ENCODE data around the gene THBD.
"Not testable (repeated sequence)": the region's sequence is repeated elsewhere in the genome, so short reads cannot be mapped to it uniquely, and the experiment has no call there.

The THBD gene

DNA sequence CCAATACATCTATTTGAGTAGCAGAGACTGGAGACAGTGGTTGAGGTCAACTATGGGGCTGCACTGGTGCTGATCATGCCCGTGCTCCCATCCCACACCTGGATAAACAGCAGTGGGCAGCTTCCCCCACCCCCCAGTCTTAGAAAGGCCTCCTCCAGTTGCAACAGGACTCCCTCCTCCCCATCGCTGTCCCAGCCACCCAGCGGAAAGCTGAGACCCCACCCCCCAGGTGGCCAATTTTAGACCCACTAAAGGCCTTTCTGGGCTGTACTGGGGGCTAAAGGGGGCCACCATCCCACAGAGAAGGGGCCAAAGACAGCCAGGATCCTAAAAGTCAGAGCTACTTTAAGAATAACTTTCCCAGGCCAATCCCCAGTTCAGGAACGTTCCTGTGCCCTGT, 15.6 kb downstream of the THBD start:
- FAIRE-seq = no peak

DNA sequence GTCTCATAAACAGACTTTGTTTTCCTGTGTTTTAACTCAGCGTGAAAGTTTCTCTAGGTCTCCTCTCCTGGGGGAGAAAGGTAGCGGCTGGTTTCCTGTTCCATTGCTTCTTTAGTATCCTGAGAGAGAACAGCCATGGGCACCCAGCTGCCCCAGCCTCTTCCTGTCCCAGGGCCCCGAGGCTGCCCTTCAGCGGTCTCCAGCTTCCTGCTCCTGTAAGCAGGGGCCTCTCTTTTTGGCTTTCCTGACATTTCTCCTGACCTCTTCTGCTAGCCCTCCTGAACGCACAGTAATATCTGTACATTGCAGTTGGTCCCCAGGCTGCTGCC, 16.8 kb downstream of the THBD start:
- FAIRE-seq = no peak

DNA sequence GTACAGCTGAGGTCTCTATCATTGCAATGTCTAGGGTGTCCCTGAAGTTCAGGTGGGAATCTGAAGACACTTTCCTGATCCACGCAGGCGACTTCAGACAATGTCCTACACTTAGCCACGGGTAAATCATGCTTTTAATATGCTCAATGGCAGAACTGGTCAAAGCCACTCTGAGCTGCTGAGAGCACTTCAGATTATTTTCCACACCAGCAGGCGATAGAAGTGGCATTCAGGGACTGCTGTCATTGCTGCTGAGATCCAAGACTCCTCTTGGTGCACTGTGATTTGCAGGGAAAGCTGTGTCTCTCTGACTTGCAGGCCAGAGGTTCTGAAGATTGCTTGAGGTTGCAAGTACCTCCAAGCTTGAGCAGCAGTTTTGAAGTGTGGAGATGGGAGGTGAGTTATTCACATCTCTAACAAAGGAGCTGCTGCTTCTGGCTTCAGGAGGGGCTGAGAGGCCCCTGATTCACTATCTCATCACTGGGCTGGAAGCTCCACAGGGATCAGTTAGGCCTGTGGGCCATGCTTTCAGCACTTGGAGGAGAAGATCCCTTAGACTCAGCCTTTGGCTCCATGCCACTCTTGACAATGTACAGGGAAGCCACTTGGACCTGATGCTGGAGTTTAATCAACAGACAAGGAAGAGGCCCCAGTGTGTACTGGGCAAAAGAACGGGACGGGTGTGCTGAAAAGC, 17.3 kb downstream of the THBD start:
- no peak for FAIRE-seq

DNA sequence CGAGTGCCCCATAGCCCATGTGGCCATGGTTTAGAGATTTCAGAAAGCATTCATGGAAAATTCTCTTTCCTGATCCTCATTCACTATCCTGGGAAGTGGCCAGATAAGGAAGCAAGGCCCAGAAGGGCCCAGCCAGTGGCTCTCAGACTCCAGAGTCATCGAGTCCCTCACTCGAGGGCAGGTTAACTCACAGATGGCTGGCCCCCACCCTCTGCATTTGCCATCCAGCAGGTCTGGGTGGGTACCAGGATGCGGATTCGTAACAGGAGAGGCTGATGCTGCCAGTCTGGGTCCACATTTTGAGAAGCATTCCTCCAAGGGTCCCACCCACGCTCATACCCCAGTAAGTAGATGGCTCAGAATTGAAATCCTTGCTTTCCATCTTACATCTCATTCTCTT, 18.1 kb downstream of the THBD start:
- no peak for FAIRE-seq

DNA sequence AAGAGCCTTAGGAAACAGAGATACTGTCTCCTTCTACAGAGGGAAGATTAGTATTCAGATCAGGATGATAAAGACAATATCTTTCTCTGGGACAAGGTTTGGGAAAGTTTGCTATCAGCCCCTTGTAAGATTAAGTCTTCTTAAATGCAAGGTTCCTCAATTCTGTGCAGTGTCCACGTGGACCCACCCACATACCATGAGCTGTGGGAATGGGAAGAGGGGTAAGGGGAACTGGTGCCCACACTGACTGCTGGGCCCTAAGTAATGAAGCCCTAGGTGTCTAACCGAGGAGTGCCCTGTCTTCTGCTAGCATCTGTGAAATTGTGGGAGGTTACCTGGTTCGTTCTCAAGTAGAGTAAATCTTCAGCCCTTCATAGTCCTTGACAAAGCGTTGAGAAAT, 20.1 kb downstream of the THBD start:
- FAIRE-seq = no peak

DNA sequence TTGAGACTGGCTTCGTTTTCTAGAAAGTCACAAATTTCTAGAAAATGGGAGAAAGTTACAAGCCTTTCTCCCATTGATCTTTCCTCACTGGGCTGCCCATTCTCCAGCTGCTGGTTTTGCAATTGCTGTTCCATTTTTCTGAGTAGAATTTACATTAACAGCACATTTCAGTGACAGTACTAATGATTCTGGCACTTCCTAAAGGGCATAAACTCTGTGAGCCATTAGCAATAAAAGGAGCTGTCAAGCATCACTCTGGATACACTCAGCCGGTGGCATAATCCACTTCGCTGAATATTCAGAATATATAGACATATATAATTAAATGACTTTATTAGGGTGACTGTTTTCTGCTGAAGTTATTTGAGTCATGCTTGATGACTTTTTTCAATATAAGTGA, 21.1 kb downstream of the THBD start:
- FAIRE-seq = no peak

DNA sequence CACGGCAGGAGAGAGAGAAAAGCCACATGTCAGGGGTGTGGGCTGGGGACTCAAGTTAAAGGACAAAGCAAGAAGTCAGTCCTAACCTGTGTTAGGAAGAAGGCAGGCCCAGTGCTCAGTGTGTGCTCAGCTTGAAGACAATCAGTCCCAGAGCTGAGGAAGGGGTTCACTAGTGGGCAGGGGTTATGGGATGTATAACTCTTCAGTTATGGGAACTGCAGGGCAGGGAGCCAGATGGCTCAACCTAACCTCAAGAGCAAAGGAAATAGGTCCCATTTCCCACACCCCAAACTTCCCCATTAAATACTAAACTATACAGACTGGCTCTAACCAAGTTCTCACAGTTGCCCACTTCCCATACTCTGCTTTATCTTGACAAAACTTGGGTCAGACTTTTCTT, 21.8 kb downstream of the THBD start:
- FAIRE-seq = no peak

DNA sequence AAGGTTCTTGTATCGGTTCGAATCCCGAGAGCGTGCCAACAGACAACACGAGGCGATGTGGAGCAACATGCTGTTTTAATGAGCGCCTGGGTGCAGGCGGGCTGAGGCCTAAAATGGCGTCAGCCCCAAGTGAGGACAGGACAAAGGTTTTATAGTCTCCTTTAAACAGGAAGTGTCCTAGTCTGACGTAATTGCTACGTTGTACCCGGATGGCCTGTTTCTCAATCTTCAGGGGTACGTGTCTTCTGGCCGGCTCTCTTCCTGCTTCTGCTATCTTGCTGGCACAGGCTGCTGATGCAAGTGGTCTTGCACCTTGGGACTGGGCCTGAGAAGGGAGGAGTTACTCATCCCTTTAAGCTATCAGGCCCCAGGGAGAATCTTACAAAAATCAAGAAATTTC, 24.0 kb downstream of the THBD start:
- not testable (repeated sequence) for FAIRE-seq

DNA sequence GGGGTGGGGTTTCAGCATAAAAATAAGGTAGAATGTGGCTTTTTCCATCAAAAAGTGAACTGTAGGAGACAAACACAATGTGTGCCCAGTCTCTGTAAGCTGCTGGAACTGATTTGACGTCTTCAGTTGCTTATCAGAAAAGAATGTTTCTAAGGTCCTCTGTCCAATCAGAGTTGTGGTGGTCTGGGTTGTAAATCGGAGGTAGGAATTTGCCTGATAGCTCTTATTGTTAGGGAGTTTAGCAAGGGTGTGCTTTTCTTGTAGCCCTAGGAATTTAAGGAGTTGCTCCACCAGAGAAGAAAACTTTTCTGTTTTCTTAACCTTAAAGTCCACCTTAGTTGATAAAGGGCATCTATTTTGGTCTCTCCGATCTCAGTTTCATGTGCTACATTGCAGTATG, 24.8 kb downstream of the THBD start:
- FAIRE-seq = no peak

DNA sequence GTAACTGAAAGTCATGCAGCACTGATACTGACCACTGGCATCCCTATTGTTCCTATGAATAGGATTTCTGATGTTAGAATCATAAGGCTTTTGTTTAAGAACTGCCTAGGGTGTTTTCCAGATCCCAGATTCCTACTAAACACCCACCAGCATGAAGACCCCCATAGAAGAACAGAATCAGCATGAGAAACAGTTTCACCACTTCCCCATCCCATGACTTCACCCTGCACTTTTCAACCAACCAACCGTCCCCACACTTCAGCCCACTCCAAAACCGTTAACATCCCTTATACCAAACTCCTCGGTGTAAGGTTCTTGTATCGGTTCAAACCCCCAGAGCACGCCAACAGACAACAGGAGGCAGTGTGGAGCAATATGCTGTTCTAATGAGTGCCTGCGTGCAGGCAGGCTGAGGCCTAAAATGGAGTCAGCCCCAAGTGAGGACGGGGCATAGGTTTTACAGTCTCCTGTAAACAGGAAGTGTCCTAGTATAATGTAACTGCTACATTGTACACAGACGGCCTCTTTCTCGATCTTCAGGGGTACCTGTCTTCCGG, 25.8 kb downstream of the THBD start:
- FAIRE-seq = no peak

DNA sequence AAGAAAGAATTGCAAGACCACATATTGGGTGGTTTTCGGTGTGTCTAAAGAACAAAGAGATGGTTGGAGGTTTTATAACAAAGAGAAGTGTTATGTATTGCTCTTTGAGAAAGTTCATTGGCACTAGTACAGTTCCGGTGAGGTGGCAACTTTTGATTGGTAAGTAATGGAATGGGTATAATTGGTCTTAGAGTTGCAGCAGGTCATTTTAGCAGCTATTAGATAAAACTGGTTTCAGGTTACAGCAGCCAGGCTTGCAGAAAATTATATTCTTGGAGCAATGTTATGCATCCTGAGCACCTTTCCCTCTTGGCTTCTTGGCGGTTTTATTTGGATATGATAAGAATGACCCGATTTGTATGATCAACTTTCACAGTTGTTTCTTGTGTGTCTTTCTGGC, 26.6 kb downstream of the THBD start:
- no peak for FAIRE-seq

DNA sequence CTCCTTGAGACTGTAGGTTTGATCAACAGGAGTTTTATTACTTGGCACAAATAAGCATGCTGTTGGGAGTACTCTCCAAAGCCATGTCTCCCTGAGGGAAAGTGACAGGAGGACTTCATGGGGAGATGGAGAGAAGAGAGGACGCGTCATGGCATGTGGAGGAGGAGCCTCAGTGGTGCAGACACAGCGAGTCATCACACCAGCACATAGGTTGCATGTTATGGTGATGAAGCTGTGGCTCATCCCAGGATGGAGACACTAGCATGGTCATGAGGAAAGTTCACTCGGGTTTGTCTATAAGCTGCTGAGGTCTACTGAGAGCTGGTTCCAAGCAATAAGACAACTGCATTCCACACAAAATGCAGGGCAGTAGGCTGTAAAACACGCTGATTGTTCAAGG, 27.5 kb downstream of the THBD start:
- FAIRE-seq = no peak

DNA sequence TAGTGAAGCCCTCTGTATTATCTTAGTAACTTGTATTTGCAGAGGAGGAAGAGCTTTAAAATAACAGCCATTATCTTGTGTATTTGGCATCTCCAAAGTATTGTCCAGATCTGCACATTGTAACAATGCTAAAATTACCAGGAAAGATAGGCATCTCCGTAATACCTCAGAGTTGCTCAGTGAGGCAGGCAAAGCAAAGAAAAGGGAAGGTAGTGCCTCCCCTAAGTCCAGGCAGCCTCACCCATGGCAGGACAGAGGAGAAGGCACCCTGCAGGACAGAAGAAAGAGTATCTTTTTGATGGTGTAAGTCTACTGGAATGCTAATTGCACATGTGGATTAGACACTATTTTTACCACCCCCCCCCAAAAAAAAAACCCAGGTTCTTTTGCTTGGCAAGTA, 27.9 kb downstream of the THBD start:
- no peak for FAIRE-seq

DNA sequence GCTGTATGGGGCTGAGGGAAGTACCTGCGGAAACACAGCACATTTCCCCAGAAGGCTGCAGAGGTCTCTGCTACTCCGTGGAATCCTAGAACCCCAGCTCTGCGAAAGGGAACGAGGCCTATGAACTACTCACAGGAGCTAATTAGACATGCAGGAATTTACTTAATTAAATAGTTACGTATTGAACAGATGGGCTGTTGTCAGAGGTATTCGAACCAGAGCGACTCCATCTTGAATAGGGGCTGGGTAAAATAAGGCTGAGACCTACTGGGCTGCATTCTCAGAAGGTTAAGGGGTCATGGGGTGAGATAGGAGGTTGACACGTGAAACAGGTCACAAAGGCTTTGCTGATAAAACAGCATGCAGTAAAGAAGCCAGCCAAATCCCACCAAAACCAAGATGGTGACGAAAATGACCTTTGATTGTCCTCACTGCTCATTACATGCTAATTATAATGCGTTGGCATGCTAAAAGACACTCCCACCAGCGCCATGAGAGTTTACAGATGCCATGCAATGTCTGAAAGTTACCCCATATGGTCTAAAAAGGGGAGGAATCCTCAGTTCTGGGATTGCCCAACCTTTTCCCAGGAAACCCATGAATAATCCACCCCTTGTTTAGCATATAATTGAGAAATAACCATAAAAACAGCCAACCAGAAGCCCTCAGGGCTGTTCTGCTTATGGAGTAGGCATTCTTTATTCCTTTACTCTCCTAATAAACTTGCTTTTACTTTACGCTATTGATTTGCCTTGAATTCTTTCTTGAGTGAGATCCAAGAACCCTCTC, 29.0 kb downstream of the THBD start:
- FAIRE-seq = no peak

DNA sequence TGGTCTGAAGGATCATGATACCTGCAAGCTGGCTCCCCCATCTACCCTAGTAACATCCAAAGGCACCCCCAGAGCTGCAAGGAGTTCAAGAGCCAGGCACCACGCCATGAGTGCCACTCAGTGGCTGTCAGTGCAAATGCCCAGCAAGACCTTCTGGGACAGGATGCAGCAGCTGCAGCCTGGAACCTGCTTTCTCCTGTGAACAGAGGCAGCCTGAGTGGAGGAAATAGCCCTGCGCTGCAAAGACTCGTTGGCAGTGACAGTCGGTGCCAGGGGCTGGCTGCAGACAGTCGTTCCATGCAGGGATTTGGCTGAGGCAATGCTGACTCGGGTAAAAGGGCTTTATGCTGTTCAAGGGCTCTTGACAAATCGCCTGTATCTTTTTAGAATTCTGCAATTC, 30.1 kb downstream of the THBD start:
- FAIRE-seq = no peak

DNA sequence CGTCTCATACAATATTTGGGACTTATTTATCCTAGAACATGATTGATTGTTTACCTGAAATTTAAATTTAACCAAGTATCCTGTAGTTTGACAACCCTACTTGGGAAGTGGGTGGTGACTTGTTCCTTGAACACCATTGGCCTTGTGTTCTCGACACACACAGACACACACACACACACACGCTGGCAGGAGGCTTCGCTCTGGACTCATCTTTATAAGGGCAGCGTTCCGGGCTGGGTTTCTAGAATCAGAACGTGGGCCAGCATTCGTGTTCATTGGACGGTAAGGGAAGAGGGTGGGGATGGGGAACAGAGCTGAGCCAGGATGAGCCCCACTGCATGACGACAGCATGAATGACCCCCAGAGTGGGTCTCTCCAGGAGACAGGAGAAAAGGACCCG, 30.5 kb downstream of the THBD start:
- no peak for FAIRE-seq

DNA sequence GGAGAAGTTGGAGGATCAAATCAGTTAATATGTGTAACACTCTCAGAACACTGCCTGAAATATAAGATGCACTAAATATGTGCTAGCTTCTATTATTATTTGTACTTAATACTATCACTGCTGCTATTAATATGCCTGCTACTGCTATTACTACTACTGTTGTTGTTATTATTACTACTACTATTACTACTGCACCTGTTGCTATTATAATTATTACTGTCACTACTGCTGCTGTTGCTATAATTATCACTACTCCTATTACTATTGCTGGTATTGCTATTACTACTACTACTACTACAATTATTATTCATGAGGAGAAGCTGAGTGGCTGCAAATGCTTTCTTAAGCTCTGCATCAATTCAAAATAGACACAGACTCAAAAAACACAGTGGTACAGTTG, 31.0 kb downstream of the THBD start:
- no peak for FAIRE-seq

DNA sequence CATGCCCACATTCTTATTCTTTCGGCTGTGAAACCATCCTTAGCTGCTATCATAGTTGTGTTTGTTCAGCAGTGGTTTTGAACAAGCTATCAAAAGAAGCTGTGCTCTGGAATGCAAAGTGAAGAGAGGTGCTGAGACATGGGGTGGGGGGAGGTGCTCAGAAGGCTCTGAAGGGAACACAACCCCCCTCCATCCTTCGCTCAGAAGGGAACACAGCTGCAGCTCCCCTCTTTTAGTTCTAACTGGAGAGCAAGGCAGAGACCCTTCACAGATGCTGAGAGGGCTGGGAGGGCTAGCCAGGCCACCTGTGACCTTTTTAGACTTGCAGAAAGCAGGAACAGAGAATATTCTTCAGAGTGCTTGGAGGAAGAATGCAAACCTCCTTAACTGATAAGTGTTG, 32.0 kb downstream of the THBD start:
- FAIRE-seq = no peak

DNA sequence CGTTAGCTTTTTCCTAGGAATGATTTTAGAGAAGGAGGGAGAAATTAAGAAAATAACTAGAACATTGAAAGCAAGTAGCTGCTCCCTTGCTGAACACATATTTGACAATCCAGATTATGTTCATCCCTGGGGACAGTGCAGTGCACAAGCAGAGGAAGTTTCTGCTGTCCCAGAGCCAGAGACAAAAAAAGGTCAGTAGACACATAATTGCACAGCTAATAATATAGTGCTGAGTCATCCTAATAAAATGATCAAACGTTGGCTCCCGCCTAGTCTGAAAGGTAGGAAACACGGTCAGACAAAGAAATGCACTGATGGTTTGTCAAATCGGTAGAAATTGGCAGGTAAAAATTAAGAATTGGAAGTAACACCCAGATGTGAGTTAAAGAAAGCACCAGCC, 36.0 kb downstream of the THBD start:
- FAIRE-seq = no peak

DNA sequence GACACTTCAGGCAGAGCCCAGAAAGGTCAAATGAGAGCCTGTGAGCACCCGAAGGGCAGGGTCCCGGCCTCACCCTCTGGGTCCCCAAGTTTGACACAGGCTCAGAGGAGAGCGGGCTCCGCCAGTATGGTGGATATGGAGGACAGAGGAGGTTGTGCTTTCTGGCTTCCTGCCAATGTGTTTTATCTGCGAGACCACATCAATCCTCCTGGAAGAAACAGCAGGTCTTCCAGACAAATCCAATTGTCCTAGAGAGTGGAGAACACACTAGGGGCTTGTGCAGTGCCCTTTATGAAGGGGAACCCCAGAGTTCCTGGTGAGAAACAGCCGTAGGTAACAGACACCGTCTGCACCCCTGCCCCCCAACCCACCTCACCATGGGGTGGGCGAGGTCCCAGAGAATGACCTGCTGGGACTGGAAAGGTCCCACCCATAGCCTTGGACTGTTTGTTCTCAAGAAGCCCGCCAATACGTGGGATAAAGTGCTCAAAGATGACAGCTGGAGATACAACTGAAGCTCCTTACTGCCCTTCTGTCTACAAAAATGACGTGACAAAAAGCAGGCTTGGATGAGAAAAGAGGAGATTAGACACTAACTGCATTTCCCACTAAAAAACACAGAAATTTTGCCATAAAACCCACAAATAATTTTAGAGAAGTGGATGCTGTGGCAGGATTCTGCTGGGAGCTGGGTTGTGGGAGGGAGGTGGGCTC, 38.3 kb downstream of the THBD start:
- FAIRE-seq = no peak

DNA sequence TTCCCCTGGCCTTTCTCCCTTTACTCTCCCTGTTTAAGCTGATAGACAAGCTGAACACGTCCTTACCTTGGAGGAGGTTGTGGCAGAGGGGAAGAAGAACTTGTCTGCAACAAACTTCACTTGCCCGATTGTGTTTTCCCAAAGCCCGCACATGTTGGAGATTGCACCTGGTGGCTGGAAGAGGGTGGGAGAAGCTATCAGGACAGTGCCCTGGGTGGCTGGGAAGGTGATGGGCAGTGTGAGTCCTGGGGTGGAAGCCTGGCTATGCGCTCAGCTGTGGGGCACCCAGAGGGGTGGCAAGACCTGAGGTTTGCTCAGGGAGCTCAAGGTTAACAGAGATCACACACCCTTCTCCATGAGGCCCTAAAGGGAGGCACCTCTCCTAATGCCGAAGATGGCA, 39.4 kb downstream of the THBD start:
- FAIRE-seq = no peak

DNA sequence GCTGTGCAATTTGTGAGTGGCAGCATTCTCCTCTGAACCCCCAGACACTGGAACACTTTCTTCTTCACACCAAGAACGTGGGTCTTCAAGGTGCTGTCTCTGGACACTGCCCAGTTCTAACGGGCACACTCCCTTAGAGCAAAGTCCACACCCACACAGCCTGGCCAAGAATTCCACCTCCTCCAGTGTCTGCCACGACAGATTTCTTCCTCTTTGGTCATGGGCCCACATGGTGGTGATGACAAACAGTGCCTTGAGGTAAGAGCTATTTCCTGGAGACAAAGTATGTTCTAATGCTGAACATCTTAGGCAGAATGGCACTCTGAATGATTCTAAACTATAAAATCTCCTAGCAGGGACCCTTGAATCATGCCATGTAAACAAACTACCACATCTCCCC, 39.8 kb downstream of the THBD start:
- no peak for FAIRE-seq

DNA sequence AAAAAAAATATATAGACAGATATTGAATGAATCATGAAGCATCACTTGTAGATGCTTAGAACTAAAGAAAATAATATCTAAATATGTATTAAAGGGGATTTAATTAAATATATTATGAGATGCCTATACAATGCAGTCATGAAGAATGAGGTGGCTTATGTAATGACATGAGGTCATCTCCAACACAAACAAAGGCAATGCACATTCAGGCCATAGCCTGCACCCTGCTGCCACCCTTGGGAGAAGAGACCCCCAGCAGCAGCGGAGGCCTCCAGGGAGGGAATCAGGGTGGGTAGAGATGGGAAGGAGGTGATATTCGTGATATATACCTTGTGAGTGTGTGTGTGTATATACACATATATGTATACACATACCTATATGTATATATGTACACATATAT, 40.8 kb downstream of the THBD start:
- no peak for FAIRE-seq

Data from islet of Langerhans (tissue), 1 donor.